ENCODE results near the gene ATP10A. TPM values are rescaled to one million over a fixed set of nuclear protein-coding genes. Genes with fewer than 3 reads are reported as not detected.

The ATP10A gene
- polyA plus RNA-seq, 1 donor (not counting 4 experiments of a cell fraction or from before 2014, with no cell fraction given): not detected

DNA sequence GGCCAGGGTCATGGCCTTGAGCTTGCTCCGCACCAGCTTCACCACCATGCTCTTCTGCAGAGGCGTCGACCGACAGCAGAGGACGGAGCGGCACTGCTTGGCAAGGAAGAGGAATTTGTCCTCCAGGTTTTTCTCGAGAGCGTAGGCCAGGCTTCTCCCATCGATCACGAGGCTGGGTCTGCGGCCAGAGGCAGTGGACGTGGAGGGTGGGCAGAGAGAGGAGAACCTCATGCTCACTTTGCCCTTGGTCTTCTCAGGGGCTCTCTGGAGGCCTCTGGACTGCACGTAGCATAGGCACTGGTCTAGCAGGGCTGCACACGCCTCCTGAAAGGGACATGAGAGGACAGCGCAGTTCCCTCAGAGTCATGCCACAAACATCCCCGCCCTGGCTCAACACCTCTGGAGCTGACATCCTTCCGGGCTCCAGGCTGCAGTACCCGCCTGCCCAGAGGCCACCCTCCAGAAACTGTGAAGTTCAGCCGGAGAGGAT, 168.3 kb downstream of the ATP10A start:
- Histone ChIP-seq H3K4me3 (ENCODE audit: control insufficient read depth in 2 of 3, extremely low read depth in 1 of 3, insufficient read depth in 2 of 3, low read depth in 1 of 3, low read length in 3 of 3) (no peak overlapping the region), H3K9me1 (ENCODE audit: control insufficient read depth, extremely low read depth, insufficient read depth, low read length) (no peaks in the 10 kb centered on the region), H4K20me1 (ENCODE audit: control insufficient read depth, extremely low read depth, insufficient read depth, low read length) (no peaks in the 10 kb centered on the region), H3K27me3 (ENCODE audit: control insufficient read depth, extremely low read depth, insufficient read depth, low read length) (no peaks in the 10 kb centered on the region), H3K9me3 (ENCODE audit: control insufficient read depth, low read depth, low read length) (peaks cover 11% of the 10 kb centered on the region), H3K79me2 (ENCODE audit: control insufficient read depth, insufficient read depth, low read length) (no peaks in the 10 kb centered on the region), H2AFZ (ENCODE audit: control insufficient read depth, low read length) (no peak overlapping the region), H3K9ac (ENCODE audit: control insufficient read depth, extremely low read depth, insufficient read depth, low read length) (no peak overlapping the region), H3K36me3 (ENCODE audit: control insufficient read depth in 2 of 2, extremely low read depth in 1 of 2, insufficient read depth in 2 of 2, low read length in 2 of 2) (no peaks in the 10 kb centered on the region), H3K4me1 (ENCODE audit: control insufficient read depth, extremely low read depth, insufficient read depth, low read length) (no peaks in the 10 kb centered on the region), H3K4me2 (ENCODE audit: control insufficient read depth, extremely low read depth, insufficient read depth, low read depth, low read length) (no peak overlapping the region), H3K27ac (ENCODE audit: control insufficient read depth, insufficient read depth, low read length) (no peak overlapping the region)
- dilution Hi-C loops (cut with MboI; ENCODE audit: extremely low pct_ligation_motif_present, low sequenced_read_pairs): no loop called here
- DNase-seq (ENCODE audit: low read depth, low spot score) (no peak), FAIRE-seq (no peak)
- no peak for TF ChIP-seq EZH2 (IDR thresholded peaks at IDR 0.05; ENCODE audit: low read length)
- TF ChIP-seq, protein P1, sequence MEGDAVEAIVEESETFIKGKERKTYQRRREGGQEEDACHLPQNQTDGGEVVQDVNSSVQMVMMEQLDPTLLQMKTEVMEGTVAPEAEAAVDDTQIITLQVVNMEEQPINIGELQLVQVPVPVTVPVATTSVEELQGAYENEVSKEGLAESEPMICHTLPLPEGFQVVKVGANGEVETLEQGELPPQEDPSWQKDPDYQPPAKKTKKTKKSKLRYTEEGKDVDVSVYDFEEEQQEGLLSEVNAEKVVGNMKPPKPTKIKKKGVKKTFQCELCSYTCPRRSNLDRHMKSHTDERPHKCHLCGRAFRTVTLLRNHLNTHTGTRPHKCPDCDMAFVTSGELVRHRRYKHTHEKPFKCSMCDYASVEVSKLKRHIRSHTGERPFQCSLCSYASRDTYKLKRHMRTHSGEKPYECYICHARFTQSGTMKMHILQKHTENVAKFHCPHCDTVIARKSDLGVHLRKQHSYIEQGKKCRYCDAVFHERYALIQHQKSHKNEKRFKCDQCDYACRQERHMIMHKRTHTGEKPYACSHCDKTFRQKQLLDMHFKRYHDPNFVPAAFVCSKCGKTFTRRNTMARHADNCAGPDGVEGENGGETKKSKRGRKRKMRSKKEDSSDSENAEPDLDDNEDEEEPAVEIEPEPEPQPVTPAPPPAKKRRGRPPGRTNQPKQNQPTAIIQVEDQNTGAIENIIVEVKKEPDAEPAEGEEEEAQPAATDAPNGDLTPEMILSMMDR (optimal IDR thresholded peaks at IDR 0.05 in 1 of 3, IDR thresholded peaks at IDR 0.05 in 1 of 3, conservative IDR thresholded peaks at IDR 0.05 in 1 of 3; ENCODE audit: extremely low read depth in 1 of 3, insufficient read depth in 2 of 3, low read length in 3 of 3): no peak

DNA sequence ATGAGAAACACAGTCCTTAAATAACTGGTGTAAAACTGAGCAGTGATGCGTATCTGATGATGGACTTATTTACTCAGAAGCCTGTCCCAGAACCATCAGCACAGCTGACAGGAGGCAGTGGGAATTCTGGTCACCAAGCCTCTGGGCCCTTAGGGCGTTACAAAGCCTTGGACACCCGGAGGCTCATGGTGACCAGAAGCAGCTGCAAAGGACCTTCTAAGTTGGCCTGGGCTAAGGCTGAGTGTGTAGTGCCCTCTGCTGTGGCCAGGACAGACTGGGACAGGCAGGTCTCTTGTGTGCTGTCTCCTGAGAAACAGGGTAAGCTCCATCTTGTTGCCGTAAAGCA, 168.9 kb downstream of the ATP10A start:
- no peak for FAIRE-seq
- TF ChIP-seq, protein P1 (optimal IDR thresholded peaks at IDR 0.05 in 1 of 3, IDR thresholded peaks at IDR 0.05 in 1 of 3, conservative IDR thresholded peaks at IDR 0.05 in 1 of 3; ENCODE audit: extremely low read depth in 1 of 3, insufficient read depth in 2 of 3, low read length in 3 of 3): no peak
- no peak for TF ChIP-seq EZH2 (IDR thresholded peaks at IDR 0.05; ENCODE audit: low read length)
- DNase-seq (ENCODE audit: low read depth, low spot score): no peak
- Histone ChIP-seq H3K79me2 (ENCODE audit: control insufficient read depth, insufficient read depth, low read length) (no peaks in the 10 kb centered on the region), H3K9me1 (ENCODE audit: control insufficient read depth, extremely low read depth, insufficient read depth, low read length) (no peaks in the 10 kb centered on the region), H3K4me3 (ENCODE audit: control insufficient read depth in 2 of 3, extremely low read depth in 1 of 3, insufficient read depth in 2 of 3, low read depth in 1 of 3, low read length in 3 of 3) (no peak overlapping the region), H3K9ac (ENCODE audit: control insufficient read depth, extremely low read depth, insufficient read depth, low read length) (no peak overlapping the region), H3K27me3 (ENCODE audit: control insufficient read depth, extremely low read depth, insufficient read depth, low read length) (no peaks in the 10 kb centered on the region), H3K4me2 (ENCODE audit: control insufficient read depth, extremely low read depth, insufficient read depth, low read depth, low read length) (no peak overlapping the region), H3K36me3 (ENCODE audit: control insufficient read depth in 2 of 2, extremely low read depth in 1 of 2, insufficient read depth in 2 of 2, low read length in 2 of 2) (no peaks in the 10 kb centered on the region), H3K9me3 (ENCODE audit: control insufficient read depth, low read depth, low read length) (peaks cover 15% of the 10 kb centered on the region), H2AFZ (ENCODE audit: control insufficient read depth, low read length) (no peak overlapping the region), H3K27ac (ENCODE audit: control insufficient read depth, insufficient read depth, low read length) (no peak overlapping the region), H3K4me1 (ENCODE audit: control insufficient read depth, extremely low read depth, insufficient read depth, low read length) (no peaks in the 10 kb centered on the region), H4K20me1 (ENCODE audit: control insufficient read depth, extremely low read depth, insufficient read depth, low read length) (no peaks in the 10 kb centered on the region)
- dilution Hi-C loops (cut with MboI; ENCODE audit: extremely low pct_ligation_motif_present, low sequenced_read_pairs): no loop called here
